HepG2 (cell line): ENCODE data around the gene AQP12A.

Experiments used
- EP300 ChIP-seq, 3 experiments: sonication (generic) in 1 of 3; formaldehyde crosslinking in 1 of 3; IDR thresholded peaks; 2 replicates each; pipeline versions ENCODE4 v1.5.1 to v1.6.1; 2011 to 2020; ENCODE audit warnings: low read depth in 2 of 3, low read length in 2 of 3, borderline replicate concordance in 1 of 3, improper control_type of control experiment in 1 of 3, mild to moderate bottlenecking in 1 of 3, missing genetic modification reagents in 1 of 3, moderate library complexity in 1 of 3
- MAZ ChIP-seq, 2 experiments: sonication (generic) in 1 of 2; formaldehyde crosslinking in 1 of 2; IDR thresholded peaks; 2 replicates each; pipeline versions ENCODE4 v1.5.0 to v1.6.1; 2012 to 2020; ENCODE audit warnings: low read depth in 2 of 2, mild to moderate bottlenecking in 2 of 2, borderline replicate concordance in 1 of 2, improper control_type of control experiment in 1 of 2, low read length in 1 of 2, missing genetic modification reagents in 1 of 2, moderate library complexity in 1 of 2
- NR2C2 ChIP-seq: sonication (generic); formaldehyde crosslinking; IDR thresholded peaks from 2 replicates; pipeline ENCODE4 v1.4.0; 2020; ENCODE audit warnings: missing genetic modification reagents, mild to moderate bottlenecking, moderate library complexity, borderline replicate concordance
- PRPF4 ChIP-seq: fragments of 200-400 bp; formaldehyde crosslinking; IDR thresholded peaks from 2 replicates; pipeline ENCODE4 v1.6.1; 2016; ENCODE audit warnings: low read length, low read depth; ENCODE audit not compliant: poor library complexity, severe bottlenecking
- TF ChIP-seq, protein P1 (sequence below): sonication (generic); formaldehyde crosslinking; IDR thresholded peaks from 2 replicates; pipeline ENCODE4 v1.4.0; 2020; ENCODE audit warnings: missing genetic modification reagents

DNA sequence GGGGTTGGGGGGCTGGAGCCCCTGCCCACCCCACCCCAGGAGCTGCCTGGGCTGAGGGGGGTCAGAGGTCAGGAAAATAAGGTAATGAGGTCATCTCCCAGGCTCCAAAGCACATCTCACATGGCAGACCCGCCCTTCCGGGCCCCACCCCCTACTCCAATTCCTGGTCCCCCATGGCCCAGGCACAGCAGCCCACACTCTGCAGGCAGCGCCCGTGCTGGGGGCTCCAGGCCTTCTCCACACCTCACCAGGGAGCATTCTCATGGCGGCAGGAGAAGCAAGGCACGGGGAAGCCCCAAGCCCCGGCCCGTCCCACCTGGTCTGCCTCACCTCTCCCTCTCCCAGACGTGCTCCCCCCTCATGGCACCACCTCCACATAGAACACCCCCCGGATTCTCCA, 43.8 kb downstream of the AQP12A start:
- no peak for TF ChIP-seq NR2C2 (CRISPR knock-in tag)
- TF ChIP-seq PRPF4 = no peak
- TF ChIP-seq, protein P1, sequence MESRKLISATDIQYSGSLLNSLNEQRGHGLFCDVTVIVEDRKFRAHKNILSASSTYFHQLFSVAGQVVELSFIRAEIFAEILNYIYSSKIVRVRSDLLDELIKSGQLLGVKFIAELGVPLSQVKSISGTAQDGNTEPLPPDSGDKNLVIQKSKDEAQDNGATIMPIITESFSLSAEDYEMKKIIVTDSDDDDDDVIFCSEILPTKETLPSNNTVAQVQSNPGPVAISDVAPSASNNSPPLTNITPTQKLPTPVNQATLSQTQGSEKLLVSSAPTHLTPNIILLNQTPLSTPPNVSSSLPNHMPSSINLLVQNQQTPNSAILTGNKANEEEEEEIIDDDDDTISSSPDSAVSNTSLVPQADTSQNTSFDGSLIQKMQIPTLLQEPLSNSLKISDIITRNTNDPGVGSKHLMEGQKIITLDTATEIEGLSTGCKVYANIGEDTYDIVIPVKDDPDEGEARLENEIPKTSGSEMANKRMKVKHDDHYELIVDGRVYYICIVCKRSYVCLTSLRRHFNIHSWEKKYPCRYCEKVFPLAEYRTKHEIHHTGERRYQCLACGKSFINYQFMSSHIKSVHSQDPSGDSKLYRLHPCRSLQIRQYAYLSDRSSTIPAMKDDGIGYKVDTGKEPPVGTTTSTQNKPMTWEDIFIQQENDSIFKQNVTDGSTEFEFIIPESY (CRISPR knock-in tag) = no peak
- TF ChIP-seq MAZ (IDR thresholded peaks at IDR 0.05; ENCODE audit: borderline replicate concordance, low read depth, low read length) = no peak
- no peak for TF ChIP-seq MAZ (CRISPR knock-in tag; IDR thresholded peaks at IDR 0.05; ENCODE audit: low read depth)
- no peak for TF ChIP-seq EP300 (IDR thresholded peaks at IDR 0.05; ENCODE audit: low read depth in 2 of 2, low read length in 2 of 2)
- TF ChIP-seq EP300 (CRISPR knock-in tag; IDR thresholded peaks at IDR 0.05; ENCODE audit: borderline replicate concordance) = no peak
